HG03378 (cell line): Measurements from ENCODE around the gene RFX4.
"Not testable (repeated sequence)": the region's sequence is repeated elsewhere in the genome, so short reads cannot be mapped to it uniquely, and the experiment has no call there.

Experiments used
- ATAC-seq: cut with Tn5 transposase; IDR thresholded peaks from one replicate; pipeline ENCODE4 v1.9.1; 2021; ENCODE audit warnings: mild to moderate bottlenecking, moderate library complexity; ENCODE audit not compliant: unreplicated experiment

RFX4 gene

DNA sequence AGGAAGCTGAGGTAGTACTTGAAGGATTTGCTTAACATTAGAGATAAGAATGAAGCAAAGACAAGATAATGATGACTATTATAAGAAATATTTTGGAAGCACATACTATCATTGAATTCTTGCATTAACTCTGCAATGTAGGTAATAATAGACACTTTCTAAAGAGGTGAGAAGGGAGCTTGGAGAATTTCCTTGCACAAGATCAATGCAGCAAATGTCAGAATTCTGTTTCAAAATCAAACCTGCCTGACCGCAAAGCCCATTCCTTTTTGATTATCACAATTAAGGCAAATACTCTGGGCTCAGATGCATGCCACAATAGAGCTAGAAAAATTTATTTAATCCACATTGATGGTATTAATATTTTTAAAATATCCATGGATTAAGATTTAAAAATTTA lies 141.3 kb downstream of the RFX4 start:
- ATAC-seq, result no peak

DNA sequence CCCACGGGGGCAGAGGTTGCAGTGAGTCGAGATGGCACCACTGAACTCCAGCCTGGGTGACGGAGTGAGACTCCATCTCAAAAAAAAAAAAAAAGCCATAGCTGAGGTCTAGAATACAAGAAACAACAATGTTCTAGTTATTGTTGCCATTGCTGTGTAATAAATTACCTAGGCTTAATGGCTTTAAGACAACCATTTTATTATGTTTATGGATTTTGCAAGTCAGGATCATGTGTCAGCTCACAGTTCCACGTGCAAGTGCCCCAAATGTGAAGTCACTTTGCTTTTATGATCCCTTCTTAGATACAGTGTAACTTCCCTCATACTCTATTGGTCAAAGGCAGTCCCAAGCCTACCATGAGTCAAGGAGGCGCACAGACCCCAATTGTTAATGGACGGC lies 142.1 kb downstream of the RFX4 start:
- ATAC-seq, result no peak

DNA sequence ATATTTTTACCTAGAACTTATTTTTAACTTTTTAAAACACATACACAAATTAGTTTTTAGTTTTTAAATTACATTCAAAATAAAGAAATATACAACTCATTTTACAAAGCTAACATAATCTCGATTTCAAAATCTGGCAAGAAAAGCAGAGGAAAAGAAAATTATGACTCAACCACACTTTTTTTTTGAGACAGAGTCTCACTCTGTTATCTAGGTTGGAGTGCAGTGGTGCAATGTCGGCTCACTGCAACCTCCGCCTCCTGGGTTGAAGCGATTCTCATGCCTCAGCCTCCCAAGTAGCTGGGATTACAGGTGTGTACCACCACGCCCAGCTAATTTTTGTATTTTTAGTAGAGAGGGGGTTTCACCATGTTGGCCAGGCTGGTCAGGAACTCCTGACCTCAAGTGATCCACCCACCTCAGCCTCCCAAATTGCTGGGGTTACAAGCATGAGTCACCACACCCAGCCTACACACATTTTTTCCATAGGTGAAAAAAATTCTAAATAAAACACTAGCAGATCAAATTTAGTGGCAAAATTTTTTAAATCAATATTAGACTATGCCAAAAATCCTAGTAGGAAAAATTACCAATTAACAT lies 143.9 kb downstream of the RFX4 start:
- not testable (repeated sequence) for ATAC-seq

DNA sequence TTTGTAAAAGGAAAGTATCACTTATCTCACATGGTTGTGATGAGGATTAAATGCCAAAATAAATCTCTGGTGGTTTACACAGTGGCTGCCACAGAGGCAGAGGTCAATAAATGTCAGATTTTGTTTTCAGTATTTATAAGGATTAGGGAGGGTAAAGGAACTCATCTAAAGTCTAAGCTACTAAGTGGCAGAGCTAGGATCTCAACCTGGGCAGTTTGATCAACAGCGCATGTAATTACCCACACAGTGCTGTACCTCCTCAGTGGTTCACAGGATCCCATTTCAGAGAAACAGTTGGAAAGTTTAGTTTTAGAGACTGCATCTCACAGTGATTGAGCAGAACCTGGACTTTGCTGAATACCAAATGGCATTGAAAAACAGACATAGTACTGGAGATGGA lies 146.8 kb downstream of the RFX4 start:
- ATAC-seq, result no peak

DNA sequence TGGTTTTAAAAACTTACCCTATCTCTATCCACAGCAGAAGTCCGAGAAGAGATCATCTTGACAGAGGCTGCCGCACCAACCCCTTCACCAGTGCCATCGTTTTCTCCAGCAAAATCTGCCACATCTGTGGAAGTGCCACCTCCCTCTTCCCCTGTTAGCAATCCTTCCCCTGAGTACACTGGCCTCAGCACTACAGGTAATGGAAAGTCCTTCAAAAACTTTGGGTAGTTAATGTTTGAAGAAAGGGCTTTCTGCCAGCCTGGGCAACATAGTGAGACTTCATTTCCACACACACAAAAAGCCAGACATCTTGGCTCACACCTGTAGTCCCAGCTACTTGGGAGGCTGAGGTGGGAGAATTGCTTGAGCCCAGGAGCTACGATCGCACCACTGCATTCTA lies 150.1 kb downstream of the RFX4 start:
- ATAC-seq, result no peak

DNA sequence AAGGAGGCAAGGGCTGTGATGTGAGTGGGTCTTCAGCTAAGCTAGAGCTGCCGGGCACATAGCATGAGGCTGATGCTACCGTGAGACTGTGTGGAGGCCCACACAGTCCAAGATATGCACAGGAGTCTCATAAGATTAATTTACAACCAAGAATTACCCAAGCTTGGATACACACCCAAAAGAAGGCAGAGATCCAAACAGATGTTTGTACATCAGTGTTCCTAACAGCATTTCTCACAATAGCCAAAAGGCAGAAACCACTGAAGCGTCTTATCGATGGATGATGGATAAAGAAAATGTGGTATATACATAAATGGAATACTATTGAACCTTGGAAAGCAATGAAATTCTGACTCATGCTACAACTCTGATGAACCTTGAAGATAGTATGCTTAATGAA lies 150.9 kb downstream of the RFX4 start:
- ATAC-seq, result no peak

DNA sequence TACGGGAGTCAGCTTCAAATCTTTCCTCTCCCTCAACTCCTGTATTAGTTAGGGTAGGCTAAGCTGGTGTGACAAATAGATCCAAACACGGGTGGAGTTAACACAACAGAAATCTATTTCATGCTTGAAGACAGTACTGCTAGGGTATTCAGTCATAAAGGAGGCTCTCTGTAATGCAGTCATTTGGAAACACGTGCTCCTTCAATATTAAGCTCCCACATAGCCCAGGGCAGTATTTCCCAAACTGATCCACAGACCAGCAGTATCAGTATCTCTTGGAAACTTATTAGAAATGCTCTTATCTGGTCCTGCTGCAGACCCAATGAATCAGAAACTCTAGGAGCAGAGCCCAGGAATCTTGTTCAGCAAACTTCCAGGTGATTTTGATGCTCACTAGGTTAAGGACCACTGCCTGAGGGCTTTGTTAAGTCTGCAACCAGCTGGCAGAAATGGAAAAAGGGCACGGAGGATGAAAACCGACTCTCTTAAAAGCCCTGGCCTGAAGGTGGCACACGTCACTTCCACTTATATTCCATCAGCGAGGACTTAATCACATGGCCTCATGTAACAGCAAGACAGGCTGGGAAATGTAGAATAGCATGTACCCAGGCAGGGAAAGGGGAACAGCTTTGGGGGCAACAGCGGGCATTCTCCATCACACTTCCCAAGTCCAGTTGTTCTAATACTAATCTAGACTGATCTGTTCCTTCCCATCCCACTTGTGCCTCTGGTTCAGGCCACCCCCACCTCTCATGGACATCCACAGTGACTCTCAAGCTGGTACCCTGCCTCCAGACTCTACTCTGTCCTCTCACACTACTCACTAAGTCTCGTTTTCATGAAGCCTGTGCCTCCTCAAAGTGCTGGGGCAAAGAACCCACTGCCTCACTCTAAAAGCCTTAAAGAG lies 153.5 kb downstream of the RFX4 start:
- no peak for ATAC-seq

DNA sequence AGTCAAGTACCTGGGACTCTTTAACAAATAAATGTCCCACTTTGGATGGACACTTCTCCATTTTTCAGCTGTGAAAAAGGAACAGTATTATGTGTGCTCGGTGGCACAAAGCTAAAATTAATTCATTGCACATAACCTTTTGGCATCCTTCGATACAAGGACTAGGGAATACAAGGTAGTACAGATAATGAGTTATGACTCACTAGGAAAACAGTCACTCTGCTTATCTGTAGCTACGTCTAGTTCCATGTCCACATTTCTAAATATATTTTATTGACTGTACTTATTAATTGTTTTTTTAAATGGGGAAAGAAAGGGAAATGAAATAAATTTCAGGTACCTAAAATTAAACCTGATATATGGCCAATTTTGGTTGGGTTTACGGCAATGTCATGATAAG lies 156.5 kb downstream of the RFX4 start:
- no peak for ATAC-seq

DNA sequence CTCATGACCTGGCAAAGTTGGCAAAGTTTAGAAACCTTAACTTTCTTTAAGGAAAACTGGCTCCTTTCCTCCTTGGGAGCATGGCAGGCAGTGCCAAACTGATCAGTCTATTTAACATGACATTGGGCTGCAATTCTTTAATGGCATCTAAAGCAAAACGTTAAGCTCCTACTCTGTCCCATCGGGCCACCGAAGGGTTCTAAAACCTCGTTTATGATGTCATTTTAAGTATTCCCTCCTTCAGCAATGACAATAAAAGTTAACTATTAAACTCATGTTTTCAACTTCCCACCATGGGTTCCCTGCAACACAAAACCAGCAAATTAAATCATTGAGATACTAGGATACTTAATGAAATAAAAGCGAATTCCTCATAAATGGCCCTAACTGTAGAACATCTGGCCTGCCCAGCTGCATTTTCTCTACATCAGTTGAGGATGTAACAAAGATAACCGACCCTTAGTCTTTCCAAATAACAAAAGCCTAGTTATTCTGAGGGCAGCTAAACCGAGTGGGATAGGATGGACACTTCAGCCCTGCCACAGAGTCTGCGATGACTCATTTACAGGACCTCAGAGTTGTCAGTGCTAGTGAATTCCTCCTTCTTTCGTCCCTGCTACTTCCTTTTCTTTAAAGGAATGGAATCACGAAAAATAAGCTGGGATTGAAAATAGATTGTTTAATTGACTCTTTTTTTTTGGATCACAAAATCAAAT lies 157.2 kb downstream of the RFX4 start:
- ATAC-seq, result no peak

DNA sequence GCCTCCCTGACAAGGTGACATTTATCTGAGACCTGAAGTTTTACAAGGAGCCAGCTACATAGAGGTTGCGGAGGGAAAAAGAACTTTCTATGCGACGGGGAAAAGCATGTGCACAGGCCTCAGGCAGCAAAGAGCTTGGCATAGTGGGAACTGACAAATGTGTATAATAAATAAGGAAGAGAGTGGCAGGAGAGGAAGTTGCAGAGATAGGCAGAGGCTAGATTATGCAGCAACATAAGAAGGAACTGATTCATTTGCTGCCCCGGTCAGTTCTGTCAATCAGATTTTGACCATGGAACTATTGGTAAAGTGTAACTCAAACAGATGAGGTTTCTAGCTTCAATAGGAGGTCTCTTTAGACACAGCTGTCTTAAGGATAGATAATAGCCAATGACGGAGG lies 158.0 kb downstream of the RFX4 start:
- ATAC-seq, result no peak

DNA sequence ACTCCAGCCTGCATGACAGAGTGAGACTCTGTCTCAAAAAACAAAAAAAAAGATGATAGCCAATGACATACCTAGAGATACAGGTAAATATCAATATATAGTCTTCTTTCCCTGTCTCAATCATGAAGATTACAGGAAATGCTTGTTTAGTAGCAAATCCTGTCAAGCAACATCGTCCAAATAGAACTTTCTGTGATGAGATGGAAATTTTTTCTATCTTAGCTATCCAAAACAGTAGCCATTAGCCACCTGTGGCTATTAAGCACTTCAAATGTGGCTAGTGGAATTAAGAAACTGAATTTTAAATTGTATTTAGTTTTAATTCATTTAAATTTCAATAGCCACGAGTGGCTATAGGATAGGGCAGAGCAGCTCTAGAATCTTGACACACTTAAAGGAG lies 158.4 kb downstream of the RFX4 start:
- ATAC-seq, result no peak

DNA sequence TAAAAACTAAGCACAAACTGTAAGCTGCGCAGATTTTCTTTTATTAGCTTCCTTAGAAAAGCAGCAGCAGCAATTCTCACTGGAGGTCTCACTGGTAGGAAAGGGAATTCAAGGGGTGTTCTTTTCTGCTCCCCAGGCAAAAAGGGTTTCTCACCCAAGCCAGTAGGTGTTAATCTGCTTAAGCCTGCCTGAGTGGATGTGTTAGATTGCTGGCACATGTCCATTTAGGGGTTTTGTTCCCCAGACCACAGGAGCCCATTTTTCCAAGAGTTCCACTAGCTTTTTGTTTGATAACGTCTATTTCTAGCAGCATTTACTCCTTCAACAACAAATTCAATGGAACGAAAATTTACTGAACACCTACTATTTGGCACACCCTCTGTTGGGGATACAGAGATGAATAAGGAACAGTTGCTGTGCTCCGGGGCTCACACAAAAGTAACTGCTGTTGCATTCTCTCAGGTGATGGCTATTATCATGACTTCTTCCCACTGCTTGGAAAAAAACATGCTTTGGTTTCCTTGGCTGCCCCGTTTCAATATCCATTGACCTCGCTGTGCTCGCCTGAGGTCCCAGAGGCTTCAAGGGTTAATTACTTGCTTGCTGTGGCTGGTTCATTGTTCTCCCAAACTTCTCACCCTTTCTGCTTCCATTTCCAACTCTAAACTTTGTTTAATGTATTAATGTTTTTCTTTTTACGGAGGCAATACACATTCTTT lies 160.6 kb downstream of the RFX4 start:
- no peak for ATAC-seq

DNA sequence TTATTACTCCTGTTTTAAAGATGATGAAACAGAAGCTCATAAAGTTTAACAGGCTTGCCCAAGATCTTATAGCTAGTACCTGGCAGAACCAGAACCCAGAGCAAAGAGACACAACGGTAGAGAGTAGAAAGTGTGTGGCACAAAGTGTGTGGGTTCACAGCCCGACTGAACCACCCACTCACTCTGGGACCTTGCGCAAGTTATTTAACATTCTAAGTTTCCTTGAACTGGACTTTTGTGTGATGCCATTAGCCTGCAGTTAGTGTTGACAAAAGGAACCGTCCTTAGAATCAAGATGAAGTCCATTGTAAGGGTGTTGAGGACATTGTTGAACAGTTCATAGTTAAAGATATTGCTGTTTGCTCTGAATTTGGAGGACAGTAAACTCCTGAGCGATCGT lies 161.8 kb downstream of the RFX4 start:
- no peak for ATAC-seq

DNA sequence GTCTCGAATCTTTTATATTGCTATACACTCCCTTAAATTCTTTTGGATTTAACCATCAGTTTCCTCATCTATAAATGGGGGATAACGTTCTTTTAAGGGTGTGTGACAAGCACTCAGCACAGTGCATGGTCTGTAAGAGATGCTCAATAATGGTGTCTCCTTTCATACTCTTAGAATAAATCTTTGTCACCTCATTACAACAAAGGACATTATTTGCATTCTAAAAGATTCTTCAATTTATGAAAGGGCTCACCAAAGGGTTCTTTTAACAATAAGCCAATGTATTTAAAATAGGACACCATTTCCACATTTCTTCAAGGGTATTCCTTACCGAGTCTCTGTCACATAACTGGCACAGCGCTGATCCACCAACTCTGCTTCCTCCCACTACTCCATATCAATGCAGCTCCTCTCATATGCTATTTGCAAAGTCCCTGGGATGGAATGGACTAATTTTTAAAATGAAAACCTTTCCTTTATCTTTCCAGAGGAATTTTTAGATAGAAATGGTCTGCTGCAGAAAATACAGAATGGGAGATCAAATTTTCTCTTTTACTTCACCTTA lies 162.5 kb downstream of the RFX4 start:
- ATAC-seq, result no peak

DNA sequence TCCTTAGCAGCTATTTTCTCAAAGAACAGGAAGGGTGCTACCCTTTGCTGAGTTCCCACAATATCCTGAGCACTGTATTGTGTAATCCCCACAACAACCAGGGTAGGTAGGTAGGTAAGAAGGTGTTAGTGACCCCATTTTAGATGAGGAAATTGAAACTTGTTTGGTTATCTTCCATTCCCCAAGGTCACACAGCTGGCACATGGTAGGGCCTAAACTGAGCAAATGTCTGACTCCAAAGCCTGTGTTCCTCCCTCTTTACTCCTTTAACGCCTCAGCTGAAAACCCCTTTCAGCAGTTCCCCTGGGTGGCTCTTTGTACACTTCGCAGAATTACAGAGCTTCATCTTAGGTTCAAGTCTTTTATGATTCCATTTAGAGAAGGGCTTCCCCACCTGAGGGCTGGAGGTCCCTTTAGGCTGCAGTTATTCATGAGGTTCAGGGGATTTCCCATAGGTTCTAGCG lies 165.2 kb downstream of the RFX4 start:
- ATAC-seq, result no peak

DNA sequence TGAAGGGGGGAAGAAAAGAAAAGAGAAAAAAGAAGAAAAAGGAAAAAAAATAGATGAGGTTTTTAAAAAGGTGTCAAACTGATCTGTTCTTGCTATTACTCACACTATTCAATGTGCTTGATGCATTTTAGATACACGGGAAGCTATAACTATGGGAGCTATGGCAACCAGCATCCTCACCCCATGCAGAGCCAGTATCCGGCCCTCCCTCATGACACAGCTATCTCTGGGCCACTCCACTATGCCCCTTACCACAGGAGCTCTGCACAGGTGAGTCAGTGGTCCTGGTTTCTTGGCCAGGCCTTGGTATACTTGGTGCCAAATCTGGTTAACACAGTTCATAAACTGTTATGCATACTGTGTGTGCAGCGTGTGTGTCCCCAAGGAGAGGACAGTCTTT lies 167.7 kb downstream of the RFX4 start:
- no peak for ATAC-seq

DNA sequence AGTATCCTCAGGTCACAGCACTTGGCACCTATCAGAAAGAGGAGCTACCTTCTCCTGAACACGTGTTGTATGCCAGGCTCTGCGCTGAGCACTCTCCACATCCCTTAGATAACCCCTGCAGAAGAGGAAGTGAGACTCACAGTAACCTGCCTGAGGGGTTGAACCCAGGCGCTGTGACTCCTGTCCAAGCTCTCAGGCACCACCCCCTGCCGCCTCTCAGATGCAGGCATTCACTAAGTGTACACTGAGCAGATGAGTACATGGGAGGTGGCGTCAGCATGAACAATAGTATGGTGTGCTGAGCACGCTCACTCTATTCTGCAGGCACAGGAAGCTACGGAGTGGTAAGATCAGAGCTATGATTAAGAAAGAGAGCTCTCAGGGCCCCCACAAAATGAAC lies 170.7 kb downstream of the RFX4 start:
- ATAC-seq, result peak; percentile 98

DNA sequence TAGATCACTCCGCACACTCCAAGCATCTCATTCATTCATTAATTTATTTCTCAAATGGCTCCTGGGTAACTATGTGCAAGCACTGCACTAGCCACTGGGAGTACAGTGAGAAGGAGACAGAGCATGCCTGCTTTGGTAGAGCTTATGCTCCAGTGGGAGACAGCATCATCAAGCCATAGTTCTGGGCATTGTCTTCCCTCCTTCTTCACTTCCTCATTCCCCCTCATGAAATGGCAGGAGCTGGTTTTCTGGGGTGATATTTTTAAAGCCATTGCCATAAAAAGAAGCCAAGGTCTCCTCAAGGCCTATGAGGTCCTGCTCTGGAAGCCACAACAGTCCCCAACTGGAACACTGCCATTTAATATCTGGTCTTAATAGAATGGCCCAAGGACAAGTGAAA lies 171.5 kb downstream of the RFX4 start:
- no peak for ATAC-seq

DNA sequence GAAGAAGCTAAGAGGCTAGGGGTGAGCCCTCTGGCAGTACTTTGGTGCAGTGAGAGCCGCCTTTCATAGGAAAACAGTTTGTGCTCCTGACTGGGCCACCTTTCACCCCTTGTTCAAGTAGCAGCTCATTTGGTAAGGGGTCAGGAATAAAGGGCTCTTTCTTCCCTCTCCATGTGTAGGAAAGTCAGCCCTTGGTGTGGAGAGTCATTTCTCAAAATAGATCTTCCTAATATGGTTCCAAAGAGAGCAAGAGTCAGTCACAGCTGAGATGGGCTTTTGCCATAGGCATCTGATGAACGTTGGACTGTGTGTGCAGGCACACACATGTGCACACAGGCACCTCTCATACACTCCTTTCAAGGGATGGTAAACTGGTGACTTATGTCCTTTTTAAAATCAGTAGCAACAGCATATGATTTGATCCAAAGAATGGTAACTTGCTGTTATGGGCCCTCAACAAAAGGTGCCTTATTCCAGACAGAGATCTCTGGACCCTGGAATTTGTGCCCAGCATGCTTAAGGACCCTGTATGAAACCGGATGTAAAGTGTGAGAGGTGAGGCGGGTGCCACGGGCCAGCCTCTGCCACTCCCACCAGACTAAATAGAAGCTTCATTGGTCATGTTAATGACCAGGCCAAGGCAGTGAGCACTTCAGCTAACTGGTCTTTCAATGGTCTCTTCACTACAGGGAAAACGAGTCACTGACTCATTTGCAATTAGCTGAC lies 175.0 kb downstream of the RFX4 start:
- no peak for ATAC-seq
